Mucosa of descending colon (tissue), 3 donors: ENCODE data around the gene MAGEB6. TPM values are rescaled to one million over a fixed set of nuclear protein-coding genes. Genes with fewer than 3 reads are reported as not detected.

Experiments used
- ATAC-seq: fragments of 200-7000 bp; cut with Tn5 transposase; one replicate; pipeline ENCODE4 v1.9.1; 2020; ENCODE audit warnings: mild to moderate bottlenecking, moderate library complexity
- DNase-seq, 3 donors: peaks; one replicate each; pipeline ENCODE4 v3.0.0-alpha.2; 2020
- H3K36me3 ChIP-seq: fragments of 200-600 bp; one replicate; pipeline ENCODE4 v1.8.0; 2021; ENCODE audit warnings: low read depth, mild to moderate bottlenecking
- H3K4me1 ChIP-seq: fragments of 200-600 bp; one replicate; pipeline ENCODE4 v1.8.0; 2021; ENCODE audit warnings: low read depth, mild to moderate bottlenecking
- H3K4me3 ChIP-seq: fragments of 200-600 bp; one replicate; pipeline ENCODE4 v1.8.0; 2021; ENCODE audit warnings: mild to moderate bottlenecking
- H3K9me3 ChIP-seq: fragments of 200-600 bp; one replicate; pipeline ENCODE4 v1.8.0; 2021; ENCODE audit warnings: mild to moderate bottlenecking
- CTCF ChIP-seq: fragments of 200-600 bp; IDR thresholded peaks from one replicate; pipeline ENCODE4 v1.8.0; 2022; ENCODE audit warnings: antibody characterized with exemption, mild to moderate bottlenecking
- intact Hi-C, 2 donors: fragments of 100-400 bp; cut with DNase I in 1 of 2; cut with micrococcal nuclease in 1 of 2; formaldehyde crosslinking; loops; one replicate each; pipeline versions ENCODE4 v1.11.0 to v1.11.1; 2022; cut with DNase I, micrococcal nuclease
- total RNA-seq, 3 donors: library from RNA; stranded (reverse); fragmentation: NEBNext Ultra II Directional in 2 of 3; extraction: Animal tissue kit (Norgen Biotek cat#: 25700) in 2 of 3; gene quantifications; one replicate each; pipeline versions ENCODE4 v1.2.1 to v1.2.4, GENCODE V29; 2021 to 2023
- donor health status: DM: no; HTN: no; CAD: no; lungs with moderate emphysema.
- donor health status: DM: no; HTN: no; CAD: no.
- donor health status: DM: no; HTN: yes; CAD: no.

Gene MAGEB6
- total RNA-seq, 3 donors from 2014 or later = not detected

DNA sequence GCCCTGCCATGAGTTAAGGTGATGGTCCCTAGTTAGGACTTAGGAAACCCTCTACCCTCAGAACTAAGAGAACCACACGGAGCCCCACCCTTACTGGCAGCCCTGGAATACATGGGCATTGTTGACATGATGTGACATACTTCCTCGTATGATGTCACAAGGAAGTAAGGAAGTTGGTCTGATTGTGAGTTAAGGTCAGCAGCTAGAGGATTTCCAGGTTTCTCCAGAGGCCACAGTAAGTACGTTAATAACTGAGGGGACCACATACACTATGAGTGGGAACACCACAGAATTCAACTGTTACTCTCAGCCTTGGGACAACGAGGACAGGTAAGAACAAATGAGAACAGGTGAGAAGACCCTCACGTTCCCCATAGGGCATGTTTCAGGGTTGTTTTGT is 23.6 kb downstream of the MAGEB6 start, which contains the start of gene MAGEB5:
MAGEB5 (plus strand) TSS at position 301 of the 400 bp plus-strand sequence. CDS start 1,133 bp downstream, outside the sequence.
- no peak for DNase-seq
- ATAC-seq = no peak
- Histone ChIP-seq H3K9me3 (no peaks in the 10 kb centered on the region), H3K36me3 (no peaks in the 10 kb centered on the region), H3K4me1 (no peaks in the 10 kb centered on the region), H3K4me3 (no peak within 1 kb of the TSS)
- intact Hi-C loops = no loop called here
- TF ChIP-seq CTCF = no peak

- ATAC-seq (no peak), DNase-seq (no peak)
- TF ChIP-seq CTCF = no peak
- Histone ChIP-seq H3K9me3 (no peaks in the 10 kb centered on the region), H3K36me3 (no peaks in the 10 kb centered on the region), H3K4me1 (no peaks in the 10 kb centered on the region), H3K4me3 (no peak overlapping the region)
- intact Hi-C loops = no loop called here
Observed at GRCh38 chrX:26219351-26219750, 27.1 kb downstream of the MAGEB6 start.

DNA sequence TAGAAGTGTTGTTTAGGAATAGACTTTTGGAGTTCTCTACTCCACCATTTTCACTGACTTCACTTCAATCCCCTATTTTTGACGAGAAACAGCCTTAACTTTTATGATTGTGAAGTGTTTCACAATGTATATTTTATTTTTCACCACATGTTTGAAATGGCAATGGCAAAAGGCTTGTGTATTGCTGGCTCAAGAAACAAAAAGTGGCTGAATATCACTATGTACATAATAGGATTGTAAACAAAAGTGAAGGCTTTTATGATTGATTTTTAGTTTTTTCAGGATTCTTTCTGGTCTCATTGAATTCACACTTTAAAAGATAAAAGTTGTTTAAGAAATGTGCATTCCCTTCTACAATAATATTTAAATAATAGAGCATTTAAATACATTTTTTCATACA is 41.9 kb downstream of the MAGEB6 start:
- intact Hi-C loops = no loop called here
- no peak for TF ChIP-seq CTCF
- Histone ChIP-seq H3K36me3 (no peaks in the 10 kb centered on the region), H3K9me3 (no peaks in the 10 kb centered on the region), H3K4me1 (no peaks in the 10 kb centered on the region), H3K4me3 (no peak overlapping the region)
- ATAC-seq = no peak
- no peak for DNase-seq

Other genes starting within 250 kb of the MAGEB6 start
- not detected for gene MAGEB18, start 54.1 kb upstream of the MAGEB6 start, total RNA-seq
- not detected for gene MAGEB6B, start 31.8 kb upstream of the MAGEB6 start, total RNA-seq
- gene MAGEB5, start 23.7 kb downstream of the MAGEB6 start, total RNA-seq = not detected